ENCODE measurements around the gene GLP1R. TPM values are rescaled to one million over a fixed set of nuclear protein-coding genes. Genes with fewer than 3 reads are reported as not detected.

Gene GLP1R
- total RNA-seq, 1 experiment from 2014 or later, result not detected

DNA sequence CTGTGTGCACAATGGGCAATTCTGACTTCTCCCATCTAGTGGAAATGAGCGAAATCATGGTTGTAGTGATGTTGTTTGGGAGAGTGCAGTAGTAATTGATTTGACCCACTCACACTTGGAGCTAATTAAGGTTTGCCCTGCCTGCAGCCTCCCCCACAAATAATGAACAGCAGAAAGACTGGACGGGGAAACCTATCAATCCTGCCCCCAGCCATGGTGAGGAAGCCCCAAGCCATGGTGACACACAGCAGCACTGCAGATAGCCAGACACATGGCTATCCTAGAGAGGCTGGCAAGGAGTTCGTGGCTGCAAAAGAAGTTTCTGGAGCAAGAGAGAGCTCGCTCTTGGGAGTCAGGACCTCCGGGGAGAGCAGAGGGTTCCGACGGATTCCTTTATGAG lies 38.6 kb downstream of the GLP1R start:
- ChIA-PET RAD21 (ENCODE audit: low non-redundant PET in 1 of 2, low total read pairs in 2 of 2, uncharacterized antibody in 2 of 2, unreplicated experiment in 2 of 2) (no interaction called here), CTCF (no interaction called here), POLR2A (no interaction called here)
- Histone ChIP-seq H3K9ac (ENCODE audit: low read length) (no peak overlapping the region), H3K4me3 (replicated peaks in 1 of 2; ENCODE audit: low read depth in 1 of 2, low read length in 2 of 2) (no peak overlapping the region), H3K27ac (ENCODE audit: low read depth, low read length) (no peak overlapping the region), H3K4me2 (ENCODE audit: low read length) (no peak overlapping the region), H2AFZ (ENCODE audit: low read depth, low read length, poor library complexity, severe bottlenecking) (no peak overlapping the region), H3K9me2 (ENCODE audit: insufficient read depth) (no peaks in the 10 kb centered on the region), H3K36me3 (ENCODE audit: control insufficient read depth in 1 of 2, insufficient read depth in 2 of 2, low read length in 2 of 2) (no peaks in the 10 kb centered on the region), H3K79me2 (ENCODE audit: insufficient read depth, low read length) (no peaks in the 10 kb centered on the region), H3K4me1 (ENCODE audit: control insufficient read depth in 1 of 2, insufficient read depth in 2 of 2, low read length in 2 of 2) (no peaks in the 10 kb centered on the region), H3K9me3 (ENCODE audit: control insufficient read depth in 1 of 2, insufficient read depth in 1 of 2, low read depth in 1 of 2, low read length in 2 of 2) (no peaks in the 10 kb centered on the region), H3K27me3 (ENCODE audit: insufficient read depth, low read length) (peaks cover 89% of the 10 kb centered on the region), H4K20me1 (ENCODE audit: insufficient read depth) (no peaks in the 10 kb centered on the region)
- no TSS peak for BruUV-seq (replicated peaks)
- DNase-seq (ENCODE audit: low read depth, low spot score), result no peak
- ATAC-seq, result no peak
- intact Hi-C loops (cut with micrococcal nuclease), result no loop called here
- no peak for TF ChIP-seq TCF7L2 (IDR thresholded peaks at IDR 0.05; ENCODE audit: borderline replicate concordance, extremely low read depth, insufficient read depth, insufficient read length)
- no peak for TF ChIP-seq SP1 (IDR thresholded peaks at IDR 0.05; ENCODE audit: low read depth)
- TF ChIP-seq, protein P1, sequence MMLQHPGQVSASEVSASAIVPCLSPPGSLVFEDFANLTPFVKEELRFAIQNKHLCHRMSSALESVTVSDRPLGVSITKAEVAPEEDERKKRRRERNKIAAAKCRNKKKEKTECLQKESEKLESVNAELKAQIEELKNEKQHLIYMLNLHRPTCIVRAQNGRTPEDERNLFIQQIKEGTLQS (IDR thresholded peaks at IDR 0.05), result no peak
- TF ChIP-seq, protein P2, sequence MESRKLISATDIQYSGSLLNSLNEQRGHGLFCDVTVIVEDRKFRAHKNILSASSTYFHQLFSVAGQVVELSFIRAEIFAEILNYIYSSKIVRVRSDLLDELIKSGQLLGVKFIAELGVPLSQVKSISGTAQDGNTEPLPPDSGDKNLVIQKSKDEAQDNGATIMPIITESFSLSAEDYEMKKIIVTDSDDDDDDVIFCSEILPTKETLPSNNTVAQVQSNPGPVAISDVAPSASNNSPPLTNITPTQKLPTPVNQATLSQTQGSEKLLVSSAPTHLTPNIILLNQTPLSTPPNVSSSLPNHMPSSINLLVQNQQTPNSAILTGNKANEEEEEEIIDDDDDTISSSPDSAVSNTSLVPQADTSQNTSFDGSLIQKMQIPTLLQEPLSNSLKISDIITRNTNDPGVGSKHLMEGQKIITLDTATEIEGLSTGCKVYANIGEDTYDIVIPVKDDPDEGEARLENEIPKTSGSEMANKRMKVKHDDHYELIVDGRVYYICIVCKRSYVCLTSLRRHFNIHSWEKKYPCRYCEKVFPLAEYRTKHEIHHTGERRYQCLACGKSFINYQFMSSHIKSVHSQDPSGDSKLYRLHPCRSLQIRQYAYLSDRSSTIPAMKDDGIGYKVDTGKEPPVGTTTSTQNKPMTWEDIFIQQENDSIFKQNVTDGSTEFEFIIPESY (IDR thresholded peaks at IDR 0.05; ENCODE audit: extremely low read depth, insufficient replicate concordance, low read length), result no peak
- TF ChIP-seq, protein P3, sequence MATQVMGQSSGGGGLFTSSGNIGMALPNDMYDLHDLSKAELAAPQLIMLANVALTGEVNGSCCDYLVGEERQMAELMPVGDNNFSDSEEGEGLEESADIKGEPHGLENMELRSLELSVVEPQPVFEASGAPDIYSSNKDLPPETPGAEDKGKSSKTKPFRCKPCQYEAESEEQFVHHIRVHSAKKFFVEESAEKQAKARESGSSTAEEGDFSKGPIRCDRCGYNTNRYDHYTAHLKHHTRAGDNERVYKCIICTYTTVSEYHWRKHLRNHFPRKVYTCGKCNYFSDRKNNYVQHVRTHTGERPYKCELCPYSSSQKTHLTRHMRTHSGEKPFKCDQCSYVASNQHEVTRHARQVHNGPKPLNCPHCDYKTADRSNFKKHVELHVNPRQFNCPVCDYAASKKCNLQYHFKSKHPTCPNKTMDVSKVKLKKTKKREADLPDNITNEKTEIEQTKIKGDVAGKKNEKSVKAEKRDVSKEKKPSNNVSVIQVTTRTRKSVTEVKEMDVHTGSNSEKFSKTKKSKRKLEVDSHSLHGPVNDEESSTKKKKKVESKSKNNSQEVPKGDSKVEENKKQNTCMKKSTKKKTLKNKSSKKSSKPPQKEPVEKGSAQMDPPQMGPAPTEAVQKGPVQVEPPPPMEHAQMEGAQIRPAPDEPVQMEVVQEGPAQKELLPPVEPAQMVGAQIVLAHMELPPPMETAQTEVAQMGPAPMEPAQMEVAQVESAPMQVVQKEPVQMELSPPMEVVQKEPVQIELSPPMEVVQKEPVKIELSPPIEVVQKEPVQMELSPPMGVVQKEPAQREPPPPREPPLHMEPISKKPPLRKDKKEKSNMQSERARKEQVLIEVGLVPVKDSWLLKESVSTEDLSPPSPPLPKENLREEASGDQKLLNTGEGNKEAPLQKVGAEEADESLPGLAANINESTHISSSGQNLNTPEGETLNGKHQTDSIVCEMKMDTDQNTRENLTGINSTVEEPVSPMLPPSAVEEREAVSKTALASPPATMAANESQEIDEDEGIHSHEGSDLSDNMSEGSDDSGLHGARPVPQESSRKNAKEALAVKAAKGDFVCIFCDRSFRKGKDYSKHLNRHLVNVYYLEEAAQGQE (IDR thresholded peaks at IDR 0.05; ENCODE audit: low read depth), result no peak
- no peak for TF ChIP-seq EGR1 (IDR thresholded peaks at IDR 0.05; ENCODE audit: low read depth)
- no peak for TF ChIP-seq POLR2AphosphoS5 (IDR thresholded peaks at IDR 0.05; ENCODE audit: low read depth, low read length)
- no peak for TF ChIP-seq SIN3A (IDR thresholded peaks at IDR 0.05; ENCODE audit: low read depth)
- no peak for TF ChIP-seq JUND (IDR thresholded peaks at IDR 0.05)
- TF ChIP-seq ZNF274 (IDR thresholded peaks at IDR 0.05; ENCODE audit: low read depth, low read length), result no peak
